ENCODE data around the gene CELF2.

The CELF2 gene

GRCh38 chr10:11300563-11300962 is 282.9 kb downstream of the CELF2 start:
- DNase-seq (ENCODE audit: insufficient read length, low spot score): no peak
- FAIRE-seq: no peak
- TF ChIP-seq, protein P1, sequence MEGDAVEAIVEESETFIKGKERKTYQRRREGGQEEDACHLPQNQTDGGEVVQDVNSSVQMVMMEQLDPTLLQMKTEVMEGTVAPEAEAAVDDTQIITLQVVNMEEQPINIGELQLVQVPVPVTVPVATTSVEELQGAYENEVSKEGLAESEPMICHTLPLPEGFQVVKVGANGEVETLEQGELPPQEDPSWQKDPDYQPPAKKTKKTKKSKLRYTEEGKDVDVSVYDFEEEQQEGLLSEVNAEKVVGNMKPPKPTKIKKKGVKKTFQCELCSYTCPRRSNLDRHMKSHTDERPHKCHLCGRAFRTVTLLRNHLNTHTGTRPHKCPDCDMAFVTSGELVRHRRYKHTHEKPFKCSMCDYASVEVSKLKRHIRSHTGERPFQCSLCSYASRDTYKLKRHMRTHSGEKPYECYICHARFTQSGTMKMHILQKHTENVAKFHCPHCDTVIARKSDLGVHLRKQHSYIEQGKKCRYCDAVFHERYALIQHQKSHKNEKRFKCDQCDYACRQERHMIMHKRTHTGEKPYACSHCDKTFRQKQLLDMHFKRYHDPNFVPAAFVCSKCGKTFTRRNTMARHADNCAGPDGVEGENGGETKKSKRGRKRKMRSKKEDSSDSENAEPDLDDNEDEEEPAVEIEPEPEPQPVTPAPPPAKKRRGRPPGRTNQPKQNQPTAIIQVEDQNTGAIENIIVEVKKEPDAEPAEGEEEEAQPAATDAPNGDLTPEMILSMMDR (IDR thresholded peaks at IDR 0.05; ENCODE audit: insufficient read depth, missing control alignments): no peak

DNA sequence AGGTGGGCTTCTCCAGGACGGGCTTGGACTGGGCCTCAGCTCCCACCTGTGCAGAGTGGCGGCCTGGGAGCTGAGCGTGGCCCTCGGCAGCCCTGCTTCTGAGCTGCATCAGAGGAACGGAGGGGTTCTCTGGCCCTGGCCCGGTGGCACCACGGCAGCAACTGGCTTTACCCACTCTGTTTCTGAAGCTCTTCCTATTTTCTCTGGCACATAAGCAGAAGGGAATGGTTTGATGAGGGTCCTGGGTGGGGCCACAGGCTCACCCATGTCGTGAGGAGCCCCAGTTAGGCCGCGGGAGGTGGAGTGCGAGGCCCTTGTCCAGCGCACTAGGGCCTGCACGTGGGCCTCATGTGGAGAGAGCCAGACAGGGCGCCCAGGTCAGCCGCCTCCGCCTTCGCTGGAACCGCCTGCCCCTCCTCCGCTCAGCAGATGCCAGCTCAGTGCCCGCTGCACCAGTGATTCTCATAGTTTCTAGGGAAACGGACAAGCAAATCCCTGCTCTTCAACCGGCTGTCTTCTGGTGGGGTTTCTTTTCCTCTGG is 284.0 kb downstream of the CELF2 start:
- DNase-seq (ENCODE audit: insufficient read length, low spot score) (no peak), FAIRE-seq (no peak)
- TF ChIP-seq, protein P1 (IDR thresholded peaks at IDR 0.05; ENCODE audit: insufficient read depth, missing control alignments): no peak

DNA sequence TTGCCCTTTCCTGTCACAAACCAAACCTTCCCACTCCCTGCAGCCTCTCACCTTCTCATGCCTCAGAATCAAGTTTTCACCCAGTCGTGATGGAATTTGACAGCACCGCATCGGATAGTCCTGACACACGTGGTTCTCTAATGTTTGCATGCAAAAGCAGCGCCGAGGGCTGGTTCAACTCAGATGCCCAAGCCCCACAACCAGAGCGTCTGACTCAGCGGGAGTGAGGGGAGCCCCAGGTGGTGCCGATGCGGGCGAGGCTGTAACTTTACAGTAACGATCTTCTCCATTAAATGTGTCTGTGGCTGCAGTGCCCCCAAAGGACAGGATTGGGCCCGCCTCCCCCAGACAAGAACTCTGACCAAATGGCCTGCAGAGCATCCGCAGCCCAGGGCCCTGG is 284.5 kb downstream of the CELF2 start:
- FAIRE-seq: no peak
- TF ChIP-seq, protein P1 (IDR thresholded peaks at IDR 0.05; ENCODE audit: insufficient read depth, missing control alignments): no peak
- no peak for DNase-seq (ENCODE audit: insufficient read length, low spot score)

DNA sequence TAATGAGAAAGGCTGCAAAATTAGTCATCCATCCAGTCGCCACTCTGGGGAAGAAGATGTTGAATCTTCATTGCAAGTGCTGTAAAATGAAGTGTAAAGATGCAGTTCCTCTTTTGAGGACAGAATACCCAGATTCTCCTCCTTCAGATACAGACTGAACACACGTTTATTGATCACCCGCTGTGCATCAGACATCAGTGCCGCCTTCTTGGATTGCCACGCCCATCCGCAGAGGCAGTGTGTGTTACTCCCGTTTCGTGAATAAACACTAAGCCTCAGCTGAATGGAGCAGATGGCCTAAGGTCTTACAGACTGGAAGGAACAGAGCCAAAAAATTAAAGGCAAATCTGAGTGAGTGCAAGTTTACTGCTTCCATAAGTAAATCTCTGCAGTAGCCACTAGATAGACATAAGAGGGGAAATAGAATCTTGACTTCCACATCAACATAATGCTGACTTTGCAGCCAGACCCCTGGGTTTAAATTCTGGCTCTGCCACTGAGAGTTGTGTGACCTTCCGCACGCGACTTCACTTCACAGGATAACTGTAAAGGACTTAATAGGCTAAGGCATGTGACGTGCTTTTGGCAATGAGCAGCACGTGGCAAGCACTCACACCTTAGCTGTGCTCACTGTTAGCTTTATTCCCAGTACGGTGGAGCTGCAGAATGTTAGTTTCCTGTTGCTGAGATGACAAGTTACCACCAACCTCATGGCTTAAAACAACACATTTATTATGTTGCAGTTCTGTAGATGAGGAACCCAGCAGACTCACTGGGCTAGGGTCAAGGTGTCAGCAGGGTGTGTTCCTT is 285.9 kb downstream of the CELF2 start:
- TF ChIP-seq, protein P1 (IDR thresholded peaks at IDR 0.05; ENCODE audit: insufficient read depth, missing control alignments): no peak
- DNase-seq (ENCODE audit: insufficient read length, low spot score) (no peak), FAIRE-seq (no peak)

GRCh38 chr10:11304906-11305585 is 287.4 kb downstream of the CELF2 start:
- DNase-seq (ENCODE audit: insufficient read length, low spot score) (no peak), FAIRE-seq (no peak)
- TF ChIP-seq, protein P1 (IDR thresholded peaks at IDR 0.05; ENCODE audit: insufficient read depth, missing control alignments): no peak

DNA sequence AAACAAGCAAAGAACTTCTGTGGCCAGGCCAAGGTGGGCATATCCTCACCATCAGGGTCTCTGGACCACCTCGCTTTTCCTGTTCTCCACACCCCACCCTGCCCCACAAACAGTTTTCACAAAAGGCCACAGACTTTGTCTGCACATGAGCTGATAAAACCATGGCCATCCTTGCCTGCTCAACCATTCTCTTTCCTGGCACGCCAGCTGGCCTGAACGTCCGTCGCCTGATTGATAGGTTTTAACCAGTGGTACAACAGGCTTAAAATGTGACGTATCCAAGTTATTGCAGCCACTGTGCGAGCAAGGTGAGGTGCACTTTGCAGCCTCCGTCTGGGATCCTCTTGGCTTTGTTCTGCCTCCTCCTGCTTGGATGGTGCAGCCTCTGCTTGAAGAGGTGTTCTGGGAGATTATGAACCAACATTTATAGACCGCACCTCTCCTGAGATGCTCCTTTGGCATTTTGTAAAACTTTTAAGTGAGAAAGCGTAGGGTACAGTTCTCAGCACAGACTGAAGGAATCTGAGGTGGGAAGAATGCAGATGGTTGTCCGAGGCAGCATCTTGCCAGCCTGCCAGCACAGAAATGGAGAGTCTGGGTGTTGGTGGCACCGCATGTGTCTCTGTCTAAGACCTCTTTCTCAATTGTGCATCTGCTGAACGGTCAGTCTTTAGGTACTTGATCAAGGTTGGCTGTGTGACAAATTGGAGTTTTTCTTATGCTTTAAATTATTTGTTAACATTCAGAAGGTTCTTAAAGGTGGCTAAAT is 288.3 kb downstream of the CELF2 start:
- DNase-seq (ENCODE audit: insufficient read length, low spot score) (no peak), FAIRE-seq (no peak)
- TF ChIP-seq, protein P1 (IDR thresholded peaks at IDR 0.05; ENCODE audit: insufficient read depth, missing control alignments): no peak
